Neural cell (in vitro differentiated cells): ENCODE measurements around the gene XXYLT1. TPM values are rescaled to one million over a fixed set of nuclear protein-coding genes. Genes with fewer than 3 reads are reported as not detected.

Experiments
- H2AFZ ChIP-seq: fragments of 200-600, 300-800 bp; sonication (generic), shearing (Covaris generic); 2 replicates; pipeline ENCODE4 v1.6.0; 2014; ENCODE audit warnings: low read depth, mild to moderate bottlenecking, antibody characterized with exemption, low read length, moderate library complexity
- H3F3A ChIP-seq: fragments of 200-600 bp; shearing (Covaris generic); 2 replicates; pipeline ENCODE4 v1.6.1; 2016; ENCODE audit warnings: mild to moderate bottlenecking, moderate library complexity, mixed read lengths, antibody characterized with exemption, low read length; ENCODE audit not compliant: insufficient read depth, poor library complexity, severe bottlenecking
- H3K27ac ChIP-seq: fragments of 200-600, 300-800 bp; sonication (generic), shearing (Covaris generic); 2 replicates; pipeline ENCODE4 v1.5.1; 2014; ENCODE audit warnings: mild to moderate bottlenecking, low read length, moderate library complexity
- H3K27me3 ChIP-seq: fragments of 300-800, 200-600 bp; sonication (generic), shearing (Covaris generic); 2 replicates; pipeline ENCODE4 v1.6.0; 2014; ENCODE audit warnings: mild to moderate bottlenecking, low read depth, low read length, moderate library complexity; ENCODE audit not compliant: insufficient read depth
- H3K36me3 ChIP-seq: fragments of 300-800, 200-600 bp; sonication (generic), shearing (Covaris generic); 2 replicates; pipeline ENCODE4 v1.5.1; 2014; ENCODE audit warnings: mild to moderate bottlenecking, antibody characterized with exemption, low read length, moderate library complexity; ENCODE audit not compliant: insufficient read depth
- H3K4me2 ChIP-seq: fragments of 300-800, 200-600 bp; sonication (generic), shearing (Covaris generic); 2 replicates; pipeline ENCODE4 v1.6.0; 2014; ENCODE audit warnings: mild to moderate bottlenecking, low read length
- H3K4me3 ChIP-seq: fragments of 300-800, 200-600 bp; sonication (generic), shearing (Covaris generic); 2 replicates; pipeline ENCODE4 v1.5.1; 2014; ENCODE audit warnings: mild to moderate bottlenecking, low read length, moderate library complexity
- H3K79me2 ChIP-seq: fragments of 200-600 bp; shearing (Covaris generic); replicated peaks from 2 replicates; pipeline ENCODE4 v1.6.0; 2014; ENCODE audit warnings: mild to moderate bottlenecking, low read length, moderate library complexity; ENCODE audit not compliant: insufficient read depth
- H3K9ac ChIP-seq: fragments of 300-800, 200-600 bp; sonication (generic), shearing (Covaris generic); 2 replicates; pipeline ENCODE4 v1.6.1; 2016; ENCODE audit warnings: mild to moderate bottlenecking, low read length, mixed read lengths
- H3K9me2 ChIP-seq: fragments of 200-600 bp; shearing (Covaris generic); 2 replicates; pipeline ENCODE4 v1.6.1; 2016; ENCODE audit warnings: mild to moderate bottlenecking, low read length, mixed read lengths; ENCODE audit not compliant: insufficient read depth
- H3K9me3 ChIP-seq: fragments of 200-600, 300-800 bp; sonication (generic), shearing (Covaris generic); 2 replicates; pipeline ENCODE4 v1.6.1; 2016; ENCODE audit warnings: mild to moderate bottlenecking, mixed run types, low read length, moderate library complexity, mixed read lengths
- H4K20me1 ChIP-seq: fragments of 200-600 bp; shearing (Covaris generic); 2 replicates; pipeline ENCODE4 v1.6.1; 2016; ENCODE audit warnings: mild to moderate bottlenecking, mixed run types; ENCODE audit not compliant: insufficient read depth
- EP300 ChIP-seq: fragments of 450-650 bp; conservative IDR thresholded peaks from 2 replicates; pipeline ENCODE4 v1.6.1; 2014; ENCODE audit warnings: antibody characterized with exemption, mild to moderate bottlenecking, moderate library complexity; ENCODE audit not compliant: poor library complexity, severe bottlenecking
- EZH2 ChIP-seq: fragments of 200-600, 300-800 bp; shearing (Covaris generic), sonication (generic); IDR thresholded peaks from 2 replicates; pipeline ENCODE4 v1.6.1; 2014; ENCODE audit warnings: antibody characterized with exemption, low read length, borderline replicate concordance, mild to moderate bottlenecking; ENCODE audit not compliant: insufficient read depth, poor library complexity, severe bottlenecking
- MXI1 ChIP-seq: fragments of 450-650 bp; conservative IDR thresholded peaks from 2 replicates; pipeline ENCODE4 v1.6.1; 2014; ENCODE audit warnings: antibody characterized with exemption, mild to moderate bottlenecking; ENCODE audit not compliant: poor library complexity, severe bottlenecking
- POLR2AphosphoS5 ChIP-seq: IDR thresholded peaks from 2 replicates; pipeline ENCODE4 v1.6.1; 2012
- RAD21 ChIP-seq: fragments of 450-650 bp; conservative IDR thresholded peaks from 2 replicates; pipeline ENCODE4 v1.6.1; 2014; ENCODE audit warnings: antibody characterized with exemption, mild to moderate bottlenecking, moderate library complexity
- SMC3 ChIP-seq: fragments of 450-650 bp; conservative IDR thresholded peaks from 2 replicates; pipeline ENCODE4 v1.6.1; 2014; ENCODE audit warnings: antibody characterized with exemption, mild to moderate bottlenecking, moderate library complexity; ENCODE audit not compliant: poor library complexity
- TAF1 ChIP-seq: IDR thresholded peaks from 2 replicates; pipeline ENCODE4 v1.6.1; 2012; ENCODE audit warnings: low read depth
- polyA plus RNA-seq: library from polyadenylated mRNA; depleted of rRNA; stranded (reverse); fragments of >200 nt; gene quantifications from 2 replicates; pipeline ENCODE4 v1.2.3, GENCODE V29; 2014
- TF ChIP-seq, protein P1 (sequence below): IDR thresholded peaks from 2 replicates; pipeline ENCODE4 v1.6.1; 2012; ENCODE audit warnings: borderline replicate concordance
- TF ChIP-seq, protein P2 (sequence below): fragments of 450-650 bp; IDR thresholded peaks from 2 replicates; pipeline ENCODE4 v1.5.1; 2014; ENCODE audit warnings: antibody characterized with exemption, mild to moderate bottlenecking, moderate library complexity; ENCODE audit not compliant: poor library complexity, severe bottlenecking

The XXYLT1 gene
- polyA plus RNA-seq, 1 donor from 2014 or later, result 25.4 TPM

DNA sequence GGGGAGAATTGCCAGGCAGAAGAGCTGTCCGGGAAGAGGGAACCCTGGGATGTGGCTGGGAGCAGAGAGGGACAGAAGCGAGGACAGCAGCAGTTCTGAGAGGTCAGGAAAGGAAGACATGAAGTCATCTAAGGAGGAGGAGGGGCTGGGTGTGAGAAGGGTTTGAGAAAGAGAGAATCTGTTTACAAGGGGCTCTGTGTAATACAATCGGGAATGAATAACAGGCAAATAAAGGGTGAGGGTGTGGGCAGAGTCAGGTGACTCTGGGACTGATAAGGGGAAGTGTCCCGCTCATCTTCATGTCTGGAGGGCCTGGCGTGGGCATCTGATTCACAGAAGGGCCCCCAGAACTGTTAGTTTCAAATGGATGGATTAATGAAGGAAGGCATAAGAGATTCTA, 191.3 kb downstream of the XXYLT1 start:
- Histone ChIP-seq H3K4me2 (no peak overlapping the region), H3K79me2 (no peaks in the 10 kb centered on the region), H3K9me2 (no peaks in the 10 kb centered on the region), H3K9ac (no peak overlapping the region), H3K9me3 (no peaks in the 10 kb centered on the region), H4K20me1 (no peaks in the 10 kb centered on the region), H3K36me3 (no peaks in the 10 kb centered on the region), H2AFZ (no peak overlapping the region), H3K4me3 (no peak overlapping the region), H3F3A (no peaks in the 10 kb centered on the region), H3K27me3 (no peaks in the 10 kb centered on the region), H3K27ac (no peak overlapping the region)
- no peak for TF ChIP-seq SMC3
- TF ChIP-seq, protein P1, sequence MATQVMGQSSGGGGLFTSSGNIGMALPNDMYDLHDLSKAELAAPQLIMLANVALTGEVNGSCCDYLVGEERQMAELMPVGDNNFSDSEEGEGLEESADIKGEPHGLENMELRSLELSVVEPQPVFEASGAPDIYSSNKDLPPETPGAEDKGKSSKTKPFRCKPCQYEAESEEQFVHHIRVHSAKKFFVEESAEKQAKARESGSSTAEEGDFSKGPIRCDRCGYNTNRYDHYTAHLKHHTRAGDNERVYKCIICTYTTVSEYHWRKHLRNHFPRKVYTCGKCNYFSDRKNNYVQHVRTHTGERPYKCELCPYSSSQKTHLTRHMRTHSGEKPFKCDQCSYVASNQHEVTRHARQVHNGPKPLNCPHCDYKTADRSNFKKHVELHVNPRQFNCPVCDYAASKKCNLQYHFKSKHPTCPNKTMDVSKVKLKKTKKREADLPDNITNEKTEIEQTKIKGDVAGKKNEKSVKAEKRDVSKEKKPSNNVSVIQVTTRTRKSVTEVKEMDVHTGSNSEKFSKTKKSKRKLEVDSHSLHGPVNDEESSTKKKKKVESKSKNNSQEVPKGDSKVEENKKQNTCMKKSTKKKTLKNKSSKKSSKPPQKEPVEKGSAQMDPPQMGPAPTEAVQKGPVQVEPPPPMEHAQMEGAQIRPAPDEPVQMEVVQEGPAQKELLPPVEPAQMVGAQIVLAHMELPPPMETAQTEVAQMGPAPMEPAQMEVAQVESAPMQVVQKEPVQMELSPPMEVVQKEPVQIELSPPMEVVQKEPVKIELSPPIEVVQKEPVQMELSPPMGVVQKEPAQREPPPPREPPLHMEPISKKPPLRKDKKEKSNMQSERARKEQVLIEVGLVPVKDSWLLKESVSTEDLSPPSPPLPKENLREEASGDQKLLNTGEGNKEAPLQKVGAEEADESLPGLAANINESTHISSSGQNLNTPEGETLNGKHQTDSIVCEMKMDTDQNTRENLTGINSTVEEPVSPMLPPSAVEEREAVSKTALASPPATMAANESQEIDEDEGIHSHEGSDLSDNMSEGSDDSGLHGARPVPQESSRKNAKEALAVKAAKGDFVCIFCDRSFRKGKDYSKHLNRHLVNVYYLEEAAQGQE, result no peak
- no peak for TF ChIP-seq EP300
- no peak for TF ChIP-seq EZH2
- TF ChIP-seq TAF1, result no peak
- TF ChIP-seq POLR2AphosphoS5, result no peak
- TF ChIP-seq, protein P2, sequence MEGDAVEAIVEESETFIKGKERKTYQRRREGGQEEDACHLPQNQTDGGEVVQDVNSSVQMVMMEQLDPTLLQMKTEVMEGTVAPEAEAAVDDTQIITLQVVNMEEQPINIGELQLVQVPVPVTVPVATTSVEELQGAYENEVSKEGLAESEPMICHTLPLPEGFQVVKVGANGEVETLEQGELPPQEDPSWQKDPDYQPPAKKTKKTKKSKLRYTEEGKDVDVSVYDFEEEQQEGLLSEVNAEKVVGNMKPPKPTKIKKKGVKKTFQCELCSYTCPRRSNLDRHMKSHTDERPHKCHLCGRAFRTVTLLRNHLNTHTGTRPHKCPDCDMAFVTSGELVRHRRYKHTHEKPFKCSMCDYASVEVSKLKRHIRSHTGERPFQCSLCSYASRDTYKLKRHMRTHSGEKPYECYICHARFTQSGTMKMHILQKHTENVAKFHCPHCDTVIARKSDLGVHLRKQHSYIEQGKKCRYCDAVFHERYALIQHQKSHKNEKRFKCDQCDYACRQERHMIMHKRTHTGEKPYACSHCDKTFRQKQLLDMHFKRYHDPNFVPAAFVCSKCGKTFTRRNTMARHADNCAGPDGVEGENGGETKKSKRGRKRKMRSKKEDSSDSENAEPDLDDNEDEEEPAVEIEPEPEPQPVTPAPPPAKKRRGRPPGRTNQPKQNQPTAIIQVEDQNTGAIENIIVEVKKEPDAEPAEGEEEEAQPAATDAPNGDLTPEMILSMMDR, result no peak
- no peak for TF ChIP-seq MXI1
- no peak for TF ChIP-seq RAD21

DNA sequence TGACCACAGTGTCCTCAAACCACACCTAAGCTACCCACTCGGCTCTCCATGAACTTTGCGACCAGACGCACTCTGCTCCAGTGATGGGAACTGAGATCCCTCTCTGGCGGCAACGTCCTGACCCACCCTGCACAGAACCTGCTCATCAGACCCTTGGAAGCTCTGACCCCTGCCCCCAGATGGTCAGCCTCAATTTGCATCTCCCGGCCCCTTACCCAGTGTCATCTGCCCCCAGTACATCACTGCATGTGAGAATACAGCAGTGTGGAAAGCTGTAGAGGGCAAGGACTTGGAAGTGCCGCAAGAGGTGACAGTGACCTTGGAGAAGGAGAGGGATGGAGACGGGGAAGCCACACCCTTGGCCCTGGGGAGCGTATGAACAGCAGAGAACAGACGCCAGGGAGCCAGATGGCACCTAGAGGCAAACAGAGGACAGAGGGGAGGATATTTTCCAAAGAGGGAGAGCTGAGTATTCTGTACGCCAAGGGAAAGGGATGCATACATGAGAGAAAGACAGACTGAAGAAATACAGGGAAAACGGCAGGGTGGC, 192.0 kb downstream of the XXYLT1 start:
- Histone ChIP-seq H3K9me3 (no peaks in the 10 kb centered on the region), H3K4me2 (no peak overlapping the region), H4K20me1 (no peaks in the 10 kb centered on the region), H3K36me3 (no peaks in the 10 kb centered on the region), H3K9ac (no peak overlapping the region), H3K79me2 (no peaks in the 10 kb centered on the region), H3K27me3 (no peaks in the 10 kb centered on the region), H3K4me3 (no peak overlapping the region), H3F3A (no peaks in the 10 kb centered on the region), H3K27ac (no peak overlapping the region), H2AFZ (no peak overlapping the region), H3K9me2 (no peaks in the 10 kb centered on the region)
- no peak for TF ChIP-seq SMC3
- TF ChIP-seq EZH2, result no peak
- TF ChIP-seq, protein P2, result no peak
- no peak for TF ChIP-seq TAF1
